HepG2 (cell line): Measurements from ENCODE around the gene CD34. TPM values are rescaled to one million over a fixed set of nuclear protein-coding genes. Genes with fewer than 3 reads are reported as not detected.

Source experiments
- ATAC-seq: fragments of 200-7000 bp; cut with Tn5 transposase; 3 replicates; pipeline ENCODE4 v1.9.1; 2020; ENCODE audit warnings: mild to moderate bottlenecking, moderate library complexity
- BruUV-seq: library from RNA; stranded (reverse); fragments of 400-500 nt; replicated peaks from 2 replicates; lab custom pipeline; 2021; lab: Mats Ljungman, UMichigan
- CTCF ChIA-PET: fragments of 300-600 bp; formaldehyde crosslinking; extraction: SDS; loops from one replicate; lab custom pipeline; 2021; ENCODE audit warnings: low total read pairs, inconsistent platforms, low intra/inter-chr PET ratio; lab: Yijun Ruan, JAX
- POLR2A ChIA-PET: fragments of 350-600 bp; sonication (Branson Sonifier 250); formaldehyde crosslinking; loops from one replicate; lab custom pipeline; 2020; ENCODE audit warnings: antibody characterized with exemption, inconsistent platforms; lab: Yijun Ruan, JAX
- DNase-seq: peaks from one replicate; pipeline ENCODE4 v3.0.0-alpha.2; 2015; ENCODE audit warnings: low spot score
- FAIRE-seq: peaks from 3 replicates; lab custom pipeline; 2011; peaks lifted over from hg19 to GRCh38; lab: Jason Lieb, UNC
- H2AFZ ChIP-seq: one replicate; pipeline ENCODE4 v1.6.1; 2011; ENCODE audit warnings: low read length, inconsistent platforms
- H3K27ac ChIP-seq: fragments of 300-600 bp; 3 replicates; pipeline ENCODE4 v1.8.0; 2011; ENCODE audit warnings: mixed run types, mild to moderate bottlenecking, mixed read lengths, low read length, inconsistent platforms; ENCODE audit not compliant: insufficient read depth; ENCODE audit errors: extremely low read length
- H3K27me3 ChIP-seq, 2 experiments: fragments of 200-600 bp in 1 of 2; 2 replicates in 1 of 2; 3 replicates in 1 of 2; pipeline versions ENCODE4 v1.6.0 to v1.8.0; 2011; ENCODE audit warnings: low read length in 2 of 2, mild to moderate bottlenecking in 2 of 2, moderate library complexity in 2 of 2, inconsistent platforms in 1 of 2; ENCODE audit not compliant: insufficient read depth in 2 of 2, control insufficient read depth in 1 of 2
- H3K36me3 ChIP-seq, 2 experiments: fragments of 200-600 bp in 1 of 2; replicated peaks in 1 of 2; 2 replicates in 1 of 2; 3 replicates in 1 of 2; pipeline versions ENCODE4 v1.5.1 to v1.8.0; 2011; ENCODE audit warnings: low read length in 2 of 2, inconsistent platforms in 1 of 2; ENCODE audit not compliant: insufficient read depth in 2 of 2, control insufficient read depth in 1 of 2
- H3K4me1 ChIP-seq: 2 replicates; pipeline ENCODE4 v1.5.1; 2012; ENCODE audit warnings: low read length, inconsistent platforms; ENCODE audit not compliant: insufficient read depth
- H3K4me2 ChIP-seq: 2 replicates; pipeline ENCODE4 v1.6.0; 2011; ENCODE audit warnings: low read depth, low read length, inconsistent platforms
- H3K4me3 ChIP-seq, 3 experiments: fragments of 200-600 bp in 1 of 3; sonication (generic), shearing (Covaris generic) in 1 of 3; replicated peaks in 1 of 3; 2 replicates each; pipeline ENCODE4 v1.5.1; 2011 to 2016; ENCODE audit warnings: low read length in 3 of 3, inconsistent platforms in 2 of 3, low read depth in 2 of 3, mild to moderate bottlenecking in 2 of 3, control low read depth in 1 of 3, mixed read lengths in 1 of 3; ENCODE audit not compliant: insufficient read depth in 1 of 3
- H3K79me2 ChIP-seq: one replicate; pipeline ENCODE4 v1.6.1; 2011; ENCODE audit warnings: low read length, inconsistent platforms; ENCODE audit not compliant: insufficient read depth
- H3K9ac ChIP-seq: 2 replicates; pipeline ENCODE4 v1.6.0; 2011; ENCODE audit warnings: mild to moderate bottlenecking, low read depth, low read length, inconsistent platforms; ENCODE audit not compliant: insufficient read depth
- H3K9me3 ChIP-seq: 2 replicates; pipeline ENCODE4 v1.5.1; 2012; ENCODE audit warnings: mild to moderate bottlenecking, low read length
- H4K20me1 ChIP-seq: 2 replicates; pipeline ENCODE4 v1.6.0; 2011; ENCODE audit warnings: inconsistent platforms, mild to moderate bottlenecking, low read length, moderate library complexity; ENCODE audit not compliant: insufficient read depth
- ARHGAP35 ChIP-seq: sonication (generic); formaldehyde crosslinking; IDR thresholded peaks from 2 replicates; pipeline ENCODE4 v1.9.0; 2022; ENCODE audit warnings: mild to moderate bottlenecking, inconsistent platforms, moderate library complexity, missing genetic modification reagents, borderline replicate concordance
- HDAC1 ChIP-seq: sonication (generic); formaldehyde crosslinking; IDR thresholded peaks from 2 replicates; pipeline ENCODE4 v1.5.1; 2020; ENCODE audit warnings: mild to moderate bottlenecking, missing genetic modification reagents
- HHEX ChIP-seq: IDR thresholded peaks from 2 replicates; pipeline ENCODE4 v1.6.1; 2016; ENCODE audit warnings: control low read depth
- HINFP ChIP-seq: sonication (generic); formaldehyde crosslinking; IDR thresholded peaks from 2 replicates; pipeline ENCODE4 v1.4.0; 2020; ENCODE audit warnings: low read depth, mild to moderate bottlenecking, missing genetic modification reagents
- MED8 ChIP-seq: sonication (generic); formaldehyde crosslinking; IDR thresholded peaks from 2 replicates; pipeline ENCODE4 v1.8.1; 2023; ENCODE audit warnings: mild to moderate bottlenecking, missing genetic modification reagents; ENCODE audit not compliant: insufficient replicate concordance
- ZBTB37 ChIP-seq: sonication (generic); formaldehyde crosslinking; IDR thresholded peaks from 2 replicates; pipeline ENCODE4 v1.4.0; 2020; ENCODE audit warnings: mild to moderate bottlenecking, missing genetic modification reagents
- ZKSCAN1 ChIP-seq: fragments of 150-350 bp; IDR thresholded peaks from 2 replicates; pipeline ENCODE4 v1.6.1; 2014; ENCODE audit warnings: low read length
- ZNF317 ChIP-seq: sonication (generic); formaldehyde crosslinking; IDR thresholded peaks from 2 replicates; pipeline ENCODE4 v1.5.0; 2020; ENCODE audit warnings: mild to moderate bottlenecking, missing genetic modification reagents
- ZNF34 ChIP-seq: sonication (generic); formaldehyde crosslinking; IDR thresholded peaks from 2 replicates; pipeline ENCODE4 v1.4.0; 2020; ENCODE audit warnings: mild to moderate bottlenecking, missing genetic modification reagents, borderline replicate concordance
- ZNF484 ChIP-seq: sonication (generic); formaldehyde crosslinking; IDR thresholded peaks from 2 replicates; pipeline ENCODE4 v1.5.1; 2020; ENCODE audit warnings: mild to moderate bottlenecking, low read depth, missing genetic modification reagents, borderline replicate concordance
- ZNF674 ChIP-seq: sonication (generic); formaldehyde crosslinking; IDR thresholded peaks from 2 replicates; pipeline ENCODE4 v1.5.0; 2020; ENCODE audit warnings: low read depth, mild to moderate bottlenecking, missing genetic modification reagents
- ZNF766 ChIP-seq: sonication (generic); formaldehyde crosslinking; IDR thresholded peaks from 2 replicates; pipeline ENCODE4 v1.5.0; 2020; ENCODE audit warnings: missing genetic modification reagents, borderline replicate concordance
- ZNF83 ChIP-seq: sonication (generic); formaldehyde crosslinking; IDR thresholded peaks from 2 replicates; pipeline ENCODE4 v1.4.0; 2020; ENCODE audit warnings: missing genetic modification reagents, mild to moderate bottlenecking, borderline replicate concordance
- WGBS: methylation state at CpG from one replicate; pipeline ENCODE4 v1.1.6; 2017; ENCODE audit warnings: low lambda C conversion rate; 5-methylcytosine and 5-hydroxymethylcytosine counted together
- in situ Hi-C: cut with HindIII; loops from 2 replicates; pipeline ENCODE4 v1.10.0; 2017; ENCODE audit warnings: low pct_unique_long_range_greater_than_20kb; ENCODE audit not compliant: extremely low pct_ligation_motif_present
- intact Hi-C: fragments of 100-400 bp; cut with micrococcal nuclease; formaldehyde crosslinking; loops from one replicate; pipeline ENCODE4 v1.10.0; 2022; ENCODE audit not compliant: unreplicated experiment
- polyA plus RNA-seq, 8 experiments: library from polyadenylated mRNA; depleted of rRNA in 3 of 8; stranded (reverse) in 7 of 8; unstranded in 1 of 8; fragments of >200 nt; fragmentation: Illumina TruSeq in 4 of 8; extraction: Trizol in 4 of 8; gene quantifications; 2 replicates each; pipeline versions ENCODE4 v1.2.1 to v1.2.3, GENCODE V29; 2011 to 2016; ENCODE audit warnings: low read depth in 4 of 8, missing spikeins in 1 of 8, mixed read lengths in 1 of 8; ENCODE audit not compliant: insufficient read depth in 1 of 8
- total RNA-seq, 5 experiments: library from RNA; depleted of rRNA; stranded (reverse); fragments of >200 nt; fragmentation: Illumina TruSeq; extraction: Trizol; gene quantifications; 2 replicates each; pipeline ENCODE4 v1.2.3, GENCODE V29; 2016; ENCODE audit warnings: low read depth in 1 of 5

Gene CD34
- total and polyA plus RNA-seq, 2 of the 13 experiments (the other 11 are each of a cell fraction or from before 2014, with no cell fraction given): not detected

- no peaks in the 10 kb centered on the region for H4K20me1 ChIP-seq
- no peak overlapping the region for H2AFZ ChIP-seq
- H3K9ac ChIP-seq: no peak overlapping the region
- no peak for FAIRE-seq
- ATAC-seq: no peak
- ChIA-PET CTCF (no interaction called here), POLR2A (no interaction called here)
- H3K27ac ChIP-seq: no peak overlapping the region
- no peak overlapping the region for H3K4me3 ChIP-seq
- H3K36me3 ChIP-seq: no peaks in the 10 kb centered on the region
- WGBS: 20% methylated on average over 2 of the region's 2 CpGs
- no peak overlapping the region for H3K4me2 ChIP-seq
- H3K79me2 ChIP-seq: no peaks in the 10 kb centered on the region
- no peaks in the 10 kb centered on the region for H3K9me3 ChIP-seq
- no peak for DNase-seq
- in situ Hi-C loops: loop anchor here (5.0 kb wide), 1 partner anchor 68 kb away; no protein-coding TSS in a partner anchor
- H3K27me3 ChIP-seq: peaks cover 2 to 4% of the 10 kb centered on the region in 2 experiments; a peak in 2 of 5 replicates
- no peak for TF ChIP-seq ZNF317 (CRISPR knock-in tag)
- no peak for TF ChIP-seq ZNF766 (CRISPR knock-in tag)
- no peak for TF ChIP-seq HDAC1 (CRISPR knock-in tag)
- TF ChIP-seq ZNF34 (CRISPR knock-in tag): no peak
- no peak for TF ChIP-seq MED8 (CRISPR knock-in tag)
- TF ChIP-seq, all 625 proteins: peak for 0
- no peaks in the 10 kb centered on the region for H3K4me1 ChIP-seq
- no TSS peak for BruUV-seq
- intact Hi-C loops: no loop called here
These were observed 16.2 kb downstream of the CD34 start for GRCh38 chr1:207894704-207895103.

GRCh38 chr1:207893737-207894582, 17.0 kb downstream of the CD34 start:
- H3K36me3 ChIP-seq: no peaks in the 10 kb centered on the region
- intact Hi-C loops: no loop called here
- no peak overlapping the region for H2AFZ ChIP-seq
- 19% methylated on average over 6 of the region's 6 CpGs for WGBS
- H3K79me2 ChIP-seq: no peaks in the 10 kb centered on the region
- H3K4me3 ChIP-seq: no peak overlapping the region
- no peak for FAIRE-seq
- H3K27me3 ChIP-seq: peaks cover 2 to 9% of the 10 kb centered on the region in 2 experiments; a peak in 2 of 5 replicates
- ATAC-seq: no peak
- no peak overlapping the region for H3K9ac ChIP-seq
- ChIA-PET CTCF (no interaction called here), POLR2A (no interaction called here)
- BruUV-seq: no TSS peak
- no peaks in the 10 kb centered on the region for H3K4me1 ChIP-seq
- in situ Hi-C loops: no loop called here
- no peak overlapping the region for H3K27ac ChIP-seq
- H3K4me2 ChIP-seq: no peak overlapping the region
- no peaks in the 10 kb centered on the region for H4K20me1 ChIP-seq
- DNase-seq: no peak
- no peaks in the 10 kb centered on the region for H3K9me3 ChIP-seq
- no peak for TF ChIP-seq HHEX
- no peak for TF ChIP-seq ZNF83 (CRISPR knock-in tag)
- no peak for TF ChIP-seq ZBTB37
- no peak for TF ChIP-seq ZNF484 (CRISPR knock-in tag)
- no peak for TF ChIP-seq ZKSCAN1
- TF ChIP-seq HINFP (CRISPR knock-in tag): no peak
- TF ChIP-seq ARHGAP35 (CRISPR knock-in tag): no peak
- TF ChIP-seq ZNF674 (CRISPR knock-in tag): no peak
